Upper lobe of left lung (tissue), 4 donors: ENCODE results near the gene FAM83B.

Source experiments
- POLR2A ChIP-seq, 4 donors: fragments of 450-650 bp; IDR thresholded peaks; one replicate each; pipeline ENCODE4 v1.5.1; 2016 to 2017; ENCODE audit warnings: antibody characterized with exemption in 4 of 4, mild to moderate bottlenecking in 2 of 4
- TF ChIP-seq, protein P1 (sequence below), 6 experiments: fragments of 450-650 bp in 4 of 6; fragments of 200-600 bp in 2 of 6; sonication (generic) in 2 of 6; IDR thresholded peaks; one replicate each; pipeline ENCODE4 v1.5.1; 2016 to 2019; ENCODE audit warnings: antibody characterized with exemption in 6 of 6

- no peak for TF ChIP-seq POLR2A (IDR thresholded peaks at IDR 0.05)
- TF ChIP-seq, protein P1, sequence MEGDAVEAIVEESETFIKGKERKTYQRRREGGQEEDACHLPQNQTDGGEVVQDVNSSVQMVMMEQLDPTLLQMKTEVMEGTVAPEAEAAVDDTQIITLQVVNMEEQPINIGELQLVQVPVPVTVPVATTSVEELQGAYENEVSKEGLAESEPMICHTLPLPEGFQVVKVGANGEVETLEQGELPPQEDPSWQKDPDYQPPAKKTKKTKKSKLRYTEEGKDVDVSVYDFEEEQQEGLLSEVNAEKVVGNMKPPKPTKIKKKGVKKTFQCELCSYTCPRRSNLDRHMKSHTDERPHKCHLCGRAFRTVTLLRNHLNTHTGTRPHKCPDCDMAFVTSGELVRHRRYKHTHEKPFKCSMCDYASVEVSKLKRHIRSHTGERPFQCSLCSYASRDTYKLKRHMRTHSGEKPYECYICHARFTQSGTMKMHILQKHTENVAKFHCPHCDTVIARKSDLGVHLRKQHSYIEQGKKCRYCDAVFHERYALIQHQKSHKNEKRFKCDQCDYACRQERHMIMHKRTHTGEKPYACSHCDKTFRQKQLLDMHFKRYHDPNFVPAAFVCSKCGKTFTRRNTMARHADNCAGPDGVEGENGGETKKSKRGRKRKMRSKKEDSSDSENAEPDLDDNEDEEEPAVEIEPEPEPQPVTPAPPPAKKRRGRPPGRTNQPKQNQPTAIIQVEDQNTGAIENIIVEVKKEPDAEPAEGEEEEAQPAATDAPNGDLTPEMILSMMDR (IDR thresholded peaks at IDR 0.05): no peak
Measured at GRCh38 chr6:54875539-54875938, 29.0 kb downstream of the FAM83B start.
